Activated CD8-positive, alpha-beta memory T cell treated with anti-CD3 and anti-CD28 coated beads for 1 hour (primary cell): ENCODE data around the gene UGGT2.

Experiments
- DNase-seq, 2 donors: peaks; one replicate each; pipeline ENCODE4 v3.0.0-alpha.2; 2020; ENCODE audit warnings: low read depth in 1 of 2; ENCODE audit errors: extremely low read depth in 1 of 2

The UGGT2 gene, protein sequence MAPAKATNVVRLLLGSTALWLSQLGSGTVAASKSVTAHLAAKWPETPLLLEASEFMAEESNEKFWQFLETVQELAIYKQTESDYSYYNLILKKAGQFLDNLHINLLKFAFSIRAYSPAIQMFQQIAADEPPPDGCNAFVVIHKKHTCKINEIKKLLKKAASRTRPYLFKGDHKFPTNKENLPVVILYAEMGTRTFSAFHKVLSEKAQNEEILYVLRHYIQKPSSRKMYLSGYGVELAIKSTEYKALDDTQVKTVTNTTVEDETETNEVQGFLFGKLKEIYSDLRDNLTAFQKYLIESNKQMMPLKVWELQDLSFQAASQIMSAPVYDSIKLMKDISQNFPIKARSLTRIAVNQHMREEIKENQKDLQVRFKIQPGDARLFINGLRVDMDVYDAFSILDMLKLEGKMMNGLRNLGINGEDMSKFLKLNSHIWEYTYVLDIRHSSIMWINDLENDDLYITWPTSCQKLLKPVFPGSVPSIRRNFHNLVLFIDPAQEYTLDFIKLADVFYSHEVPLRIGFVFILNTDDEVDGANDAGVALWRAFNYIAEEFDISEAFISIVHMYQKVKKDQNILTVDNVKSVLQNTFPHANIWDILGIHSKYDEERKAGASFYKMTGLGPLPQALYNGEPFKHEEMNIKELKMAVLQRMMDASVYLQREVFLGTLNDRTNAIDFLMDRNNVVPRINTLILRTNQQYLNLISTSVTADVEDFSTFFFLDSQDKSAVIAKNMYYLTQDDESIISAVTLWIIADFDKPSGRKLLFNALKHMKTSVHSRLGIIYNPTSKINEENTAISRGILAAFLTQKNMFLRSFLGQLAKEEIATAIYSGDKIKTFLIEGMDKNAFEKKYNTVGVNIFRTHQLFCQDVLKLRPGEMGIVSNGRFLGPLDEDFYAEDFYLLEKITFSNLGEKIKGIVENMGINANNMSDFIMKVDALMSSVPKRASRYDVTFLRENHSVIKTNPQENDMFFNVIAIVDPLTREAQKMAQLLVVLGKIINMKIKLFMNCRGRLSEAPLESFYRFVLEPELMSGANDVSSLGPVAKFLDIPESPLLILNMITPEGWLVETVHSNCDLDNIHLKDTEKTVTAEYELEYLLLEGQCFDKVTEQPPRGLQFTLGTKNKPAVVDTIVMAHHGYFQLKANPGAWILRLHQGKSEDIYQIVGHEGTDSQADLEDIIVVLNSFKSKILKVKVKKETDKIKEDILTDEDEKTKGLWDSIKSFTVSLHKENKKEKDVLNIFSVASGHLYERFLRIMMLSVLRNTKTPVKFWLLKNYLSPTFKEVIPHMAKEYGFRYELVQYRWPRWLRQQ (N-terminal part only)

DNA sequence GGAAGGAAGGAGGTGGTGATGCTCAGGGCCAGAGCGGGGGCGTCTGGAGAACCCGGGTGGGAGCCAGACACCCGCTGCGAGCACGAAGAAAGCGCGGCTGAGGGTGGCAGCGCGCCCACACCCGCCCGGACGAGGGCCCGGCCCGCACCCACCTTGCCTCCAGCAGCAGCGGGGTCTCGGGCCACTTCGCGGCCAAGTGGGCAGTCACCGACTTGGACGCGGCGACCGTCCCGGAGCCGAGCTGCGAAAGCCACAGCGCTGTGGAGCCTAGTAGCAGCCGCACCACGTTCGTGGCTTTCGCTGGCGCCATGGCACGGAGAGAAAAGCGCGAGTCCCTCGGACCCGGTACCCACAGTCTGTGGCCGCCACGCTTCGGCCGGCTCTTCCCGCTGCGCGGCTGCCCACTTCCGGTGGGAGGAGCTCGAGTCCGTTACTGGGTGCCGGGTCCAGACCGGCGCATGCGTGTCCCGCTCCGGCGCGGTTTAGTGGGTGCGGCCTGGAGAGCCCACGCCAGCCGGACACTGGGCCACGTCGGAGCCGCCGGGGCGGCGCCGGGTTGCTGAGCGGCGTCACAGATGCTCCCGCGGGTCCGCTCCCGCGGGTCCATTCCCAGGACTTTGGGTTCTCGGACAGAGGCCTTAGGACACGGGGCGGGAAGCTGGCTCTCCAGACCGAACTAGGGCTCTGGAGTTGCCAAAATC is at the start of gene UGGT2:
Gene UGGT2, minus strand, starts transcription at position 399 of the 701 bp plus-strand sequence. Its CDS starts 89 bp downstream, at position 310.
- no peak for DNase-seq

DNA sequence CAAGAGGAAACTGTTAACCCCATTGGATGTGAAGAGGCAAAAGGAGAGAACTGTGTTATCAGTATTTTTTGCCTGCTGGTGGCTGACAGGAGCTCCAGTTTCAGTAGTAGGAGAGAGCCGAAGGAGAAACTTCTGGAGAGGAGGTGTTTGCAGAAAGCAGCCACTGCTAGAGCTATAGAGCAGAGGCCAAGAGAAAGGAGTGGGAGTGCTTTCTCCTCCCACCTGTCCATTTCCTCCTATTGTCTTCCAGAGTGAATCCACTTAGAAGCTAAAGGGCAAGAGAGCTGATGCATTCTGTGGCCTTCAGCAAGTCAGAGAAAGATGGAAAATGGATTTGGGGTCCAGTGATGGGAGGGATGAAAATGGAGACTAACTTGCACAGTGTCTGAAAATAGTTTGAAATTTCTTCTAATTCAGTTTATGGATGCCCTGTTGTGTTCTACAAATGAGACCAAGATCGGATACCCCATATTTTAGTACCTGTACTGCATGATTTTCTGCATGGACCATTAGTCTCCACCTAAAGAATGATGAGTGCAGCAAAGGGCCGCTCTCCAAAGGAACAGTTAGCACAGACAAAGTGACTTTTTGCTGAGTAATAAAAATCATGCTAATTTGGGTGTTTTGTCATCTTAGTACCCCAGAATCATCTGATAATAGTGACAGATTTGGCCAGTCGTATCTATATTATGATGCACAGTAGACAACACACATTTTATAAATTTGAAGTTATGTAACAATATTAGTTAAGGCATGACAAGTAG is 47.4 kb upstream of the UGGT2 start:
- DNase-seq = no peak

DNA sequence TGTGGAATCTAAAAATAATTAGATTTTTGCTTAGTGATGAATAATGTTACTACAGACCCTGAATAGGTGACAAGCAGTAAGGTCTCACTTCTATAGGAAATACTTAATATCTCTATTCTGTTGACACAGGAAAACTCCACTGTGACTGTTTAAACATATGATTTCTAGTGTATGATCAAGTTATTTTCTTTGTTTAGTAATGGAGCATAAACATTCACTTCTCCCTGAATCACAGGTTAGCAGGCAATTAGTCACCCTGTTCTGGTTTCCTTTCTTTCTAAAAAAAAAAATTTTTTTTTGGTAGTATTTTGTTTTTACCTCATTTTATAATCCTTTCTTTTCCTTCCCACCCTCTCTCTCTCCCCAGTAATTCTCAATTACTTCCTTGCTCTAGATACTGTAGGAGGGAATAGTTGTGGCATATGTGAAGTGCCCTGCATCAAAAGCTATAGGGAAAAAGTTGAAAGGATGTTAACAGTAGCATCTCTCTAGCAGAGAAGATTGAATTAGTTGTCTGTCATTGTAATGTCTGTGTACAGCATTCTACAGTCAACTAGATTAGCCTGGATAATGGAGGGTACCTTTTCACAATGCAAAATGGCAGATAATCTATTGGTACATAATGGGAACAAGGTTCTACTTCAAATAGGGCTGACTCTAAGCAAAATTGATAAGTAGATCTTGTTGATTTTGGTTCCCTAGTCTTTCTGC is 40.2 kb upstream of the UGGT2 start:
- DNase-seq = no peak

DNA sequence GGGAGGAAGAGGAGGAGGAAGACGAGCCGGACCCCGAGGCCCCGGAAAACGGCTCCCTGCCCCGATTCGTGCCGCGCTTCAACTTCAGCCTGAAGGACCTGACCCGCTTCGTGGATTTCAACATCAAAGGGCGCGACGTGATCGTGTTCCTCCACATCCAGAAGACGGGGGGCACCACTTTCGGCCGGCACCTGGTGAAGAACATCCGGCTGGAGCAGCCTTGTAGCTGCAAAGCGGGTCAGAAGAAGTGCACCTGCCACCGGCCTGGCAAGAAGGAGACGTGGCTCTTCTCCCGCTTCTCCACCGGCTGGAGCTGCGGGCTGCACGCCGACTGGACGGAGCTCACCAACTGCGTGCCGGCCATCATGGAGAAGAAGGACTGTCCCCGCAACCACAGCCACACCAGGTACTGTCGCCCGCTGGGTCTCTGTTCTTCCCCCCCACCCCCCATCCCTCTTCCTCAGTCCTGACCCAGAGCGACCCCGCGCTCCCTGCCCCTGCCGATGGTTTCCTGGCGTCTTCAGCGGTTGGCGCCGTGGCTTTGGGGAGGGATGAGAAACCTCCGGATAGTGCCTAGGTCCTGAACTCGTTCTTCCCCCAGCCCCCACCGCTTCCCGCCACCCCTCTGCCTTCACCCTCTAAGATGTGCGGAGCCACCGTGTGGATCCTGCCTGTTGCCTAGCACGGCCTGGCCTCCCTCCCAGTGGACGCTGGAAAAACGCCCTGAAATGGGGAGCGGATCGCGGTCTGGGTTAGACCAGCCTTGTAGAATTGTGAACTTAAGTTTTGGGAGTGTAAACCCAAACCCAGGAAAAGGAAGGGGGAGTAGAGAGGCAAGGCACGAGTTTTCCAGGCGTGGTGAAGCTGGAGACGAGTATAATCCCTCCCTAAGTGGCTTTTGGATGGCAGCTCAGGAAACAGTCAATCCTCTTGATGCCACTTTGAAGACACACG is 38.2 kb upstream of the UGGT2 start:
- DNase-seq = no peak

DNA sequence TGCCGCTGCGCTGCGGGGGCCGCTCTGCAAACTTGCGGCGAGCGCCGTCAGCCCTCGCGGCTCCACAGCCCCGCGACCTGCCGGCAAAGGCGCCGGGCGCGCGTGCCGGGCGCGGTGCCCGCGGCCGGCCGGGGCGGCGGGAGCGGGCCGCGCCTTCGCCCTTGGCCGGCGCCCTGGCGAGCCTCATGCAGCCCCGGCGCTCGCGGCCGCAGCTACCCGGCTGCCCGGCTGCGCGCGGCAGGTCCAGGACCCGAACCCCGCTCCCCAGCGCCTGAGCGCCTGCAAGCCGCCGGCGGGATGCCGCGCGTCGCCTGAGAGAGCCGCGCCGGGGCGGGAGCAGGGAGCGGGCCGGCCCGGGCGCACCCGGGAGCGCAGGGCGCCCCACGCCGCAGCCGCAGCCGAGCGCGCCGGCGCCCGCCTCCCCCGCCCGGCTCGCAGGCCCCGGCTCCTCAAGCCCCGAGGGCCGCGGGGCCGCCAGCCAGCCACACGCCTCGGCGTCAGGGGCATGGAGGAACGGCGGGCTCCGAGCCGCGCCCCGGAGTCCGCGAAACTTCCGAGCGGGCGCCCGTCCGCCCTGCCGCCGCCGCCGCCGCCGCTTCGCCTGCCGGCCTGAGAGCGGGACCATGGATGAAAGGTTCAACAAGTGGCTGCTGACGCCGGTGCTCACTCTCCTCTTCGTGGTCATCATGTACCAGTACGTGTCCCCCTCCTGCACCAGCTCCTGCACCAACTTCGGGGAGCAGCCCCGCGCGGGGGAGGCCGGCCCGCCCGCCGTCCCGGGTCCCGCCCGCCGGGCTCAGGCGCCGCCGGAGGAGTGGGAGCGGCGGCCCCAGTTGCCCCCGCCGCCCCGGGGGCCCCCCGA is 37.3 kb upstream of the UGGT2 start:
- no peak for DNase-seq

DNA sequence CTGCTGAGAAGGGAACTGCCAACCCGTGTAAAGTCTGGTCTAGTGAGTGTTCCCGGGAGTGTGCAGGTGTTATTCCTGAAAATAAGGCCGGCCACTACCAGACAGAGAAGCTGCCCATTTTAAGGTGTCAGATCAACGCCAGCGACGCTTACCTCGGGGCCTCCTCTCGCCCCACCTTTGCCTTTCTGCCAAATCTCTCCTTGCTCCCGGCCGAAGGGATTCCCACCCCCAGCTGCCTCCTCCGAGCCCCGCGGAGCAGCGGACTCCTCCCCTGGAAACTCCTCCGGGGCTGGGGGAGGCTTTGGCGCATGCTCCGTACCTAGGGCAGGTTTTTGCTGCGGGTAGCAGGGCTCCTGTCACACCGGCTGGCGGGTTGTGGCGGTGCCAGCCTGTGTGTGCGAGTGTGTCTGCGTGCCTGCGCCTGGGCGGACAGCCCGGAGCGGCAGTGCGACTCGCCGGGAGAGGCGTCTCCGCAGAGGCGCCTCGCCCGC is 36.6 kb upstream of the UGGT2 start, which contains the start of gene HS6ST3:
Gene HS6ST3, plus strand, starts transcription at position 359 of the 491 bp plus-strand sequence.
- no peak for DNase-seq

DNA sequence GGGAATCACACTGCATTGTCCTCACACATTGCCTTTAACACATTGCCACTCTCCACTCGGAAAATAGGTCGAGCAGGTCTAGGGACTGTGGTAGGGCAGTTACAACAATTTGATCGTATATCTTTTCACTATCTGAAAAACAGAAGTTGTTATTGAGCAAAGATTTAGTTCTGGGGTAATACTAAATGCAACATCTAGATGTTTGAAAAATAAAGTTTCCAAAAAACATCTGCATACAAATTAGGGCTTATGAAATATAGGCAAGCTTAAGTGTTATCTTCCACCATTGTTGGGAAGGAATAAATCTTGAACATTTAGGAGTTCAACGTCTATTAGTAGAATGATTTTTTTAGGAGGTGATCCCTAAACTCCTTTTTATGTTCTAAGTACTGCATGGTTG is 35.9 kb upstream of the UGGT2 start:
- no peak for DNase-seq

DNA sequence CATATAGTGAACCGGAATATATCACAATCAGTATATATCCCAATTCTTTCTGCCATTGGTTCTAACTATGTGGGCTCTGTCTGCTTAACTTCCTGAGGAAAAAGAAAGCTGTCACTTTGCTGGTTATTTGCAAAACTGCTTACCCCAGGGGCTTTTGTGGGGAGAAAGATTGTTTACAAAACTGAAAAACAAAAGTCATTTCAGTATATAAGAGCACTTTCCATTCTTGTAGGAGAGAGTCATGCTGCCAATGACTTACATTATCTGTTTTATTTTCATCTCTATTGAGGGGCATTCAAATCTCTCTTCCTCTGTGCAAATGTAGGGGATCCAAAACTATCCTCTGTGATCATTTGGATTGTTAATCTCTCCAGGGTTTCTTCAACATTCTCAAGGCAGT is 33.5 kb upstream of the UGGT2 start:
- DNase-seq = no peak

DNA sequence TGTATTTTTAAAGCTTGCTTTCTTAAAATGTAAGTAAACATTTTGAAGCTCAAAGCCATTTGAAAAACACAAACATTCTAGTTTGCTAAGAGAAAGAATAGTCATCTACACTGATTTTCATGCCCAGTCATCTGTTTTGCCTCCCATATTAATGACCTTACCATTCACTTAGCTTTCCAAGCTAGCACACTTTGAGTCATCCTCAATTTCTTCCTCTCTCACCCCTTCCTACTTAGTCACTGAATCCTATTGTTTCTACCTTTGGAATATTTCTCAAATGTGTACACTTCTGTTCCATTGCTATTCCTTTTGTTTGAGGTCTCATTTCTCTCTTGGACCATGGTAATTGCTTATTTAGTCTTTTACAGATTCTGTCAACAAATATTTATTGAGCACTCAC is 29.4 kb upstream of the UGGT2 start:
- DNase-seq = no peak

DNA sequence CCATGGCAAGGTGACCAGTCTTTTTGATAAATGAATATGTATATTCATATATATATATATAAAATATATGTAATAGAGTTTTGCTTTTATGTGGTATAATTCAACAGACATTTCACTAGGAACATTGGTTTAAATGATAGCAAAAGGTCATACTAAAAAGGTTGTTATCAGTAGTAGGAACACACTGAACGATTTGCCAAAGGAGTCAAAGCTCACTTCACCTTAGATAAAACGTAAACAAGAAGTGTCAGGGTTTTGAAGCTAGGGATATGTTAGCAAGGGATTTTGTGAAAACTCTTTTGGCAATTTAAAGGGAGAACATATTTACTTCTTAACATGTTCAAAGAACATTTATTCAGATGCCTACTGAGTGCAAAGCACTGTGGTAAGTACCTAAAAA is 28.7 kb upstream of the UGGT2 start:
- no peak for DNase-seq

DNA sequence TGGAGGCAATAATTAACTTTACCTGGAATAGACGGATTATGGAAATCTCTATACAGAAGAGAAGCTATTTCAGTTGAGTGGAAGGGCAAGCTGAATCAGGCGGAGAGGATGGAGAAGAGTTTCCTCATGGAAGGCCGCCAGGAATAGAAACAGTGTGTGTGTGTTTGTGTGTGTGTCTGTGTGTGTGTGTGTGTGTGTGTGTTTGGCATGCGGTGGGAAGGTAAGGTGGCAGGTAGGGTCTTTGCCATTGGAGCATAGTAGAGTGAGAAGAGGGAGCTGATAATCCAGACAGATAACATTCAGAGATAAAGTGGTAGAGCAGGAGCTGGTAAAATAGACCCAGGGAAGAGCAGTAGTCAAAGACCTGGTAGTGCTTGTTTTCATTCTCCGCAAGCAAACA is 27.5 kb upstream of the UGGT2 start:
- DNase-seq = no peak

DNA sequence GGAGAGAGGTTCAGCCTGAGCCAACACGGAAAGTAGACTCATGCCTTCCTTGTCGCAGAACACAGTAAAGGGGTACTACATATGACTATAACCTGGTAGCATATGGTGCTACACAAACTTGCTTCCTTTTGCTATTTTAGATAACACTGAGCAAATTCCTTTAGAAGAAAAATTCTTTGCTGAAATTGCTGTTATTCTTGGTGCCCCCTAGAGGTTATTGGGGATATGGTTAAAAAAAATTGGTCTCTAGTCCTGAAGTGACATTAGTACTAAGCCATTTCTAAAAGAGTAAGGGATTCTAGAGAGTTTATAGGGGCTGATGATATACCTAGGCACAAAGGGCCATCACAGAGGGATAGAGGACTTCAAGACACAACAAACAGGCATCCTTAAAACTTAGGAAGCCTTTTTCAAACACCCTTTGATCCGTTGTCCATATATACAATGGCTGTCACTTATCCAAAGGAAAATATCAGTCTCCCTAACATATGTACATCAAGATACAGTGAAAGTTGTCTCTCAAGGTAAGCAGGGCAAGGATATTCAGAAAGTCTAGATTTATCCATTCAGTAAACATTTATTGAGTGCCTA is 22.8 kb upstream of the UGGT2 start:
- DNase-seq = no peak

DNA sequence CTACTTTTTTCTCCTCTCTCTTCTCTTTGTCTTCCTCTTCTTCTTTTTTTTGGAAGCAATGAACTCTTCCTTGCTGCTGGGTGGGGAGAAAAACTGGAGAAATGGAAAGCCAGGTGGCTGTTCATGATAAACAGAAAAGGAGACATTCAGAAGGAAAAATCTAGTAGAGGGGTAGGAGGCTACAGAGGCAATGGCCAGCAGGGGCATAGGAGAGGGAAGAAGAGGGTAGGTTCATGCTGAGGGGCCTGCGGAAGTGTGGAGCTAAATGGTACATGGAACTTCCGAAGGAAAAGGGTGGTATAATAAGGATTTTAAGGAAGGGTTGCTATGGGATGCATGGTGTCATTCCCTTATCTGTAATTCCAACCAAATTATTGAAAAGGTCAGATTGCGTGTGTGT is 19.2 kb upstream of the UGGT2 start:
- DNase-seq = no peak

DNA sequence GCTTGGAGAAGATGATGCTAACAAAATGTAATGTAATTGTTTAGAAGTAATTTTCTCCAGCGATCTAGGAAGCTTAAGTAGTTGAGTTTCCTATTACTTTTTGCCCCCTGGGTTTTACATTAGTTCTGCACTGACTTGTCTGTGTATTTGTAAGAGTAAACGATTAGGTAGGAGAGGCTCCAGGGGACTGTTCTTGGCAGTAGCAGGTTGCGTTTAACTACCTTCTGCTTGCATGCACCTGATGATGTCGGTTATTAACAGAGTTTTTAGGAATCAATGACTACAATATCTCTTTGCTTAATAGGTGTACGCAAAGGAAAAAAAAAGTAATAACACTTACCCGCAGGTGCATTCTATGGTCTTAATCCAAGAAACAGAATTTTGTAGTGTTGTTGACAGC is 18.3 kb upstream of the UGGT2 start:
- no peak for DNase-seq

DNA sequence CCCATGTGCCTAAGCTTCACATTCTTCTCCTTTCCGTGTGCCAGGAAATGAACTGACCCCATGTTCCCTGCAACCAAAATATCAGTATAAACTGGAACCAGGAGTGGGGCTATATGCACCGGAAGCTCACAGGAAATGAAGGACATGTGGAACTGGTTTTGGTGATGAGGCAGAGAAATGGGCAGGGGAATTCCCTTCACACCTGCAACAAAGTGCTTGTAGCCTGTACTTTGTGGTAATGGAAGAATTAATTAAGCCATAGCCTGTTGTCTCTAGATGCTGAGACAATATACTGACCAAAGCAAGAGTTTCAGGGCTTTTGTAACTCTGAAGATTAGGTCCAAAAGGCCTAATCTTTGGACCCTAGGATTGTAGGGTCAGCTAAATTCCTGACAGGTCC is 15.5 kb upstream of the UGGT2 start:
- DNase-seq = no peak

DNA sequence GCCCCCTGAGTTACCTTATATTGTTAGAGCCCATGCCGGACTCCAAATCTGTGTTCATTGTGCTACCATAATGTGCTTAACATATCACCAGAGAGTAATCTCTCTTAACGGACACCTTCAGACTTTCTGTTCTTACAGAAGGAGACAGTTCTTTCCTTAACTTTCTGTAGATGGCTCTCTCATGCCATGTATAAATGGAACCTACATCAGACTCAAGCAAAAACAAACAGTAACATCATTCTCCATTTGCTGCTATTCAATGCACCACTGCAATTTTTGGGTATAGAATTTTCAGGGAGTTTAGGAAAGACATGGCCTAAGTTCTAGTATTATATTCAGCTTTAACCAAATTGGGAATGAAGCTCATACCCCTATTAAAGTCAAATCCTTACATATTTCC is 12.6 kb upstream of the UGGT2 start:
- no peak for DNase-seq

DNA sequence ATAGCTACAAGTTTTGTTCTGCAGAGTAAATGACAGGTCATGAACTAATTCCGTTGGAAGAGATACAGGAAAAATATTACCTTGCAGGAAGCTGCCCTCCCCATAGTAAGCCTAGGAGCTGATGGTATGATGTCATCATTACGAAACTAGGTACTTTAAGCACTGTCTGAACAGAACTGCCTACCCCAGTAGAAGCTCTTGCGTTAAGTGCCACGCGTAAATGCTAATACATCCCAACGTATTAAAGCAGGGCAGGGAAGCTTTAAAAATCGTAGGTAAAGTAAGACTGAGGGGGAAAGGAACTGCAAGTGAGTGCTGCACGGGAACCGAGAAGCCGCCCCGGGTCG is 572 bp downstream of the UGGT2 start:
- no peak for DNase-seq
